ENCODE data around the gene GYS2. TPM values are rescaled to one million over a fixed set of nuclear protein-coding genes. Genes with fewer than 3 reads are reported as not detected.

Gene GYS2
- total RNA-seq, 1 donor from 2014 or later, result not detected

DNA sequence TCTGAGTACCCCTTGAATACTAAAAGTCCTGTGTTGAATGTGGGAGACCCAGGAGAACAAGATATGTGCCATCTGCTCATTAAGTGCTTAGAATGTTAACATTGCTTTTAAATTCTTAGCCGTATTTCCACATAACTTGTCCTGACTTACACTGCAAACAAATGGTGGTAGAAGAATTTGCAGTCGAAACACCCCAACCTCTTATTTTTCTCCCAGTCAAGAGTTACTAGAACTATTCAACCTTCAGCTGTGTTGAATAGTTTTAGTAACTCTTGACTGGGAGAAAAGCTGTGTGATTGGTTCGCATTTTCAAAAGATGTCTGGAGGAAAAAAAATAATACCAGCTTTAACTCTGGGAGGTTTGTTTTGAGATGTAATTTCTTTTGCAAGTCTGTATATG is 86.2 kb downstream of the GYS2 start:
- intact Hi-C loops (cut with micrococcal nuclease), result no loop called here

GRCh38 chr12:21516281-21516680 is 88.4 kb downstream of the GYS2 start:
- intact Hi-C loops (cut with micrococcal nuclease), result no loop called here

- intact Hi-C loops (cut with micrococcal nuclease), result loop anchor here (1.0 to 2.0 kb wide), 6 partner anchors 8 to 171 kb away; partner anchors contain the start of genes GOLT1B, LDHB and RECQL
Observed at GRCh38 chr12:21509768-21510167, 94.9 kb downstream of the GYS2 start.

DNA sequence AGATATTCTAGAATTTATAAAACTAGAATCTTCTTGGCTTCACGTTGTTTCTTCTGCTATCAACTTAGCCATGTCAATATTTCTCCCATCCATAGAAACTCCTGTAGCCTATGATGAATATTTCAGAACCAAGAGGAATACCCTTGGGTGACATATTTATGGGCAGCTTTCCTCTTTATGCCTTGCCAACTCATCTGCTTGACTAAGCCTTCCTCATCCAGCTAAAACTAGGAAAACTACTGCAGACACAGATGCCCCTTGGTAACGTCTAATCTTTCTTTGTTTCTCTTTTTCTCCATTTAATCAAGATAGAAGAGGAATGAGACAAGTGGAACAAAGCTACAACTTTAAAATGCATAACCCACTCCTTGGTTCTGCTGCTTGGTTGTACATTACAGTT is 96.8 kb downstream of the GYS2 start:
- intact Hi-C loops (cut with micrococcal nuclease), result loop anchor here (2.0 kb wide), 3 partner anchors 107 to 173 kb away; partner anchors contain the start of gene LDHB

DNA sequence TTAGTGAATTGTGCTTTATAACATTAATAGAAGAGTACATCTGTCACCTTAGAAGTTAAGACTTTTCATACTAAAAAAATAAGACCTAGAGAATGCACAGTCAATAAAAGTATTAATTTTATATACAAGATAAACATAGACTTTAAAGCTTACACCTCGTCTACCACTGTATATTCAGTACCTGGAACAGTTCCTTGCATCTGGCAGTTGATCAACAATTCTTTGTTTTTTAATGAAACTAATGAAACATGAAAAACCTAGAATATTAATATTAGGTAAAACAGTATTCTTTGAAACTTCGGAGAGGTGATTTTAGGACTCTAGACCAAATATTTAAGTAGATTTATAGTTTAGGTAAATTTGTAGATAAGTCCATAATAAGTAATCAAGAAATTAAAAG is 98.8 kb downstream of the GYS2 start:
- intact Hi-C loops (cut with micrococcal nuclease), result no loop called here

DNA sequence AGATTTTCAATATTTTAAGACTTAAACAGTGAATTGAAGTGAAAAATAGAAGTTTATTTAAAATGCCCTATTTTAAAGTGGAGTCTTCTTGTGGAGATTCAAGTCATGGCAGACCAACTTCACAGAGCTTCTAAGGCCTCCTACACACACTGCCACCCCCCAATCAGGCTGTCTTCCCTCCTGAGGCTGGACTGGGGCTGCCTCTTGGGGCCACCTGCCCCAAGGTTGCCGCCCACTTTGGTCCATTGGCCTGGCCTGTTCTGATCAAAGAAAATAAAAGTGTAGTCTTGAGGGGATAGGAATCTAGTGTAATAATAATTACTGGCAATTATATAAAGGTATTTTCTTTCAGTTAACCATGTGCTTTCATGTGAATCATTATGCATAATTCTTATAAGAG is 101.8 kb downstream of the GYS2 start:
- intact Hi-C loops (cut with micrococcal nuclease), result loop anchor here (5.0 kb wide), 3 partner anchors 1039 to 1179 kb away; partner anchors contain the start of genes C2CD5 and ETNK1

- intact Hi-C loops (cut with micrococcal nuclease), result loop anchor here (5.0 kb wide), 3 partner anchors 1040 to 1180 kb away; partner anchors contain the start of genes C2CD5 and ETNK1
Observed at GRCh38 chr12:21502164-21502496, 102.5 kb downstream of the GYS2 start.

GRCh38 chr12:21501258-21502163 is 103.1 kb downstream of the GYS2 start, which contains the start of the genes GOLT1B and RECQL:
Gene GOLT1B, plus strand, starts transcription at chr12:21501789. Its CDS starts 135 bp downstream, at chr12:21501924.
Gene RECQL, minus strand, starts transcription at chr12:21501635. Its CDS starts 2,065 bp downstream, at chr12:21499570.
- intact Hi-C loops (cut with micrococcal nuclease), result loop anchor here (1.0 to 5.0 kb wide), 10 partner anchors 8 to 1181 kb away; partner anchors contain the start of genes C2CD5, CMAS, ETNK1 and LDHB

DNA sequence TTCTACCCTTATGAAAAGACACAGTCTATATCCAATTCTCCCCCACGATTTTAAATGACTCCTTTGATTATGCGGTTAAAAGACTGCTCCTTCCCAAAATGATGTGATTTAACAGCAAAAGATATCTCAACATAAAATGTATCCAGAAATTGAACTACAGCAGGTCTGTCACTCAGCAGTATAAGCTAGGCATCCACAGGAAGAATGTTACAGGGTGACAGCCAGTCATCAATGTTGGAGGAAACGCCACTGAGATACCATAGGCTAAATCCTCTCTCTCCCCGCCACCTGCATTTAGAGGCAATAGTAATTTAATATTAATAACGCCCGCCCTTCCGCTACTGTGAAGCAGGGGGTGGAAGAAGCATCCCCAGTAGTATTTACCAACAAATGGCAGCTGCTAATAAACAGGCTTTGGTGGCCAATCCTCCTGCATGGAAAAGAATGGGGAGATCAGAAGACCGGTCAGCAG is 103.8 kb downstream of the GYS2 start:
- intact Hi-C loops (cut with micrococcal nuclease), result loop anchor here (1.0 to 5.0 kb wide), 11 partner anchors 8 to 1181 kb away; partner anchors contain the start of genes C2CD5, CMAS, ETNK1 and LDHB

- intact Hi-C loops (cut with micrococcal nuclease), result loop anchor here (1.0 to 5.0 kb wide), 5 partner anchors 13 to 1183 kb away; partner anchors contain the start of genes C2CD5 and ETNK1
Observed at GRCh38 chr12:21499765-21500164, 104.9 kb downstream of the GYS2 start.

Other genes starting within 250 kb of the GYS2 start
- gene IAPP, start 231.9 kb downstream of the GYS2 start, total RNA-seq, result not detected in 2 replicates
- 34.9 and 35.8 TPM in 2 replicates for gene PYROXD1, start 167.2 kb downstream of the GYS2 start, total RNA-seq
- 72.5 and 77.6 TPM in 2 replicates for gene RECQL, start 103.2 kb downstream of the GYS2 start, total RNA-seq
- gene GOLT1B, start 103.1 kb downstream of the GYS2 start, total RNA-seq, result 46.3 and 48.9 TPM in 2 replicates
- gene SPX, start 78.6 kb downstream of the GYS2 start, total RNA-seq, result 0.95 and 1.2 TPM in 2 replicates
- gene LDHB, start 53.0 kb upstream of the GYS2 start, total RNA-seq, result 1,000 and 1,026 TPM in 2 replicates
- not detected in 2 replicates for gene KCNJ8, start 169.9 kb upstream of the GYS2 start, total RNA-seq